ENCODE results near the gene ACKR4.
"Not testable (repeated sequence)": the region's sequence is repeated elsewhere in the genome, so short reads cannot be mapped to it uniquely, and the experiment has no call there.

The ACKR4 gene

DNA sequence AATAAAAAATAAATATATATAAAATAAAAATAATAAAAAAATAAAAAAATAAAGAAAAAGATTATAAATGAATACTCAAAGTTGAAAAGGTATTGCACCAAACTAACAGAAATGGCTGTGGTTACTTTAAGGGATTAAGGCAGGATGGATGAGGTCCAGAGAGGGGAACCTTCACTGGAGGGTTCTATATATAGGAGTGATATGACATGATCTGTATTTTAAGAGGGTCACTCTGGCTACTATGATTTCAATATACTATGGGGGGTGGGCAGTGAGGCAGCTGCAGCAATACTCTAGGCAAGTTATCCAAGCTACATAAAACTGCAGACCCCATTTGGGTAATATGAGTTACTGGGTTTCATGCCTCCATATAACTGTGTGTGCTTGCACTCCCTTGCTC is 38.0 kb downstream of the ACKR4 start:
- no peaks in the 10 kb centered on the region for H3K4me1 ChIP-seq
- no peak overlapping the region for H3K27ac ChIP-seq
- H3K36me3 ChIP-seq = peaks cover 9% of the 10 kb centered on the region
- no peaks in the 10 kb centered on the region for H4K20me1 ChIP-seq
- H3K4me2 ChIP-seq = no peak overlapping the region
- no peak overlapping the region for H3K9ac ChIP-seq
- no peak overlapping the region for H3K4me3 ChIP-seq
- TF ChIP-seq Cebpa-rat (IDR thresholded peaks at IDR 0.05) = no peak
- no peaks in the 10 kb centered on the region for H3K9me3 ChIP-seq
- no peaks in the 10 kb centered on the region for H3K27me3 ChIP-seq

DNA sequence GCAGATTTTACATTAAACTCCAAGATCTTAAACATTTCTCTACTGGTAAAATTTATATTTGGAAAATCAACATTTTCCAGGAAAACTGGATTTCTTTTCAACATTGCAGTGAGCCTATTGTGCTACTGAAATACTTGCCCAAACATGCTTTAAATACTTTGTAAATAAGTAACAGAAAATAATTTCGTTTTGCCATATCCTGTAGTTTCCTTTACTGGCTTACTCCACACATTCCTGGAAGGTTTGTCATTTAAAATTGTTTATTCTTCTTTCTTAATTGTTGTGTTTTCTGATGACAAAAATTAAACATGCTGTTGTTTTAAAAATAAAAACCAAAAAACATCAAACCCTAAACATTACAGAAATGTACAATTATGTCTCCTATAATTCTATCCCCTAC is 40.5 kb downstream of the ACKR4 start:
- H3K27me3 ChIP-seq = no peaks in the 10 kb centered on the region
- no peak overlapping the region for H3K4me2 ChIP-seq
- H3K9ac ChIP-seq = no peak overlapping the region
- no peak overlapping the region for H3K27ac ChIP-seq
- peaks cover 15% of the 10 kb centered on the region for H3K36me3 ChIP-seq
- 0 out of 2 replicates have a peak, but pooled peaks cover 3% of the 10 kb centered on the region for H4K20me1 ChIP-seq
- no peaks in the 10 kb centered on the region for H3K9me3 ChIP-seq
- H3K4me1 ChIP-seq = no peaks in the 10 kb centered on the region
- no peak overlapping the region for H3K4me3 ChIP-seq
- TF ChIP-seq Cebpa-rat (IDR thresholded peaks at IDR 0.05) = no peak

DNA sequence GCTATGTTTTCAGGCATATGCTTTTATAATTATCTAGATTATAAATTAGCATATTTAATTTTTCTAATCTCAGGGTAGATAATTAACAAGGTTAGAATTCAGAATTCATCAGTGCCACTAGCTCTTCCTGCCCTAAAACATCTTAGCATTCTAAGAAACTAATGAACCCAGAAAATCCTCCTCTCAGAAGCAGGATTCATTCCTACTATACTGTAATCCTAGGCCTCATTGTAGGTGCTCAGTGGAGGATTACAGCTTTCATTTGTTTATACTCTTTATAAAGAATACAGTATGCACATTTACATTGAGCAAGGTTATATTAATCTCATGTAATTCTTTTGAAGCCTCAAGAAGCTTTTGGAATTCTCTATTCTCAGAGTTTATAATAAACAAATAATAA is 41.6 kb downstream of the ACKR4 start:
- peaks cover 15% of the 10 kb centered on the region for H3K36me3 ChIP-seq
- H3K4me2 ChIP-seq = no peak overlapping the region
- H3K9me3 ChIP-seq = no peaks in the 10 kb centered on the region
- H4K20me1 ChIP-seq = 0 out of 2 replicates have a peak, but pooled peaks cover 5% of the 10 kb centered on the region
- H3K4me3 ChIP-seq = no peak overlapping the region
- no peak for TF ChIP-seq Cebpa-rat (IDR thresholded peaks at IDR 0.05)
- H3K4me1 ChIP-seq = no peaks in the 10 kb centered on the region
- H3K27ac ChIP-seq = no peak overlapping the region
- H3K9ac ChIP-seq = no peak overlapping the region
- H3K27me3 ChIP-seq = no peaks in the 10 kb centered on the region

DNA sequence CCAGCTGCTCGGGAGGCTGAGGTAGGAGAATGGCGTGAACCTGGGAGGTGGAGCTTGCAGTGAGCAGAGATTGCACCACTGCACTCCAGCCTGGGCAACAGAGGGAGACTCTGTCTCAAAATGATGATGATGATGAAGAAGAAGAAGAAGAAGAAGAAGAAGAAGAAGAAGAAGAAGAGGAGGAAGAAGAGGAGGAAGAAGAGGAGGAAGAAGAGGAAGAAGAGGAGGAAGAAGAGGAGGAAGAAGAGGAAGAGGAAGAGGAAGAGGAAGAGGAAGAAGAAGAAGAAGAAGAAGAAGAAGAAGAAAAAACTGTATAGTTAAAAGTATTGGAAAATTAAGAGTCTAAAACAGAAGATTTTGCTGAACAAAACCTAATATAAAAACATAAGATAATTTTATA is 44.4 kb downstream of the ACKR4 start:
- H3K9me3 ChIP-seq, H3K27me3 ChIP-seq, H3K9ac ChIP-seq, H3K4me2 ChIP-seq, H3K4me1 ChIP-seq, H3K27ac ChIP-seq, H4K20me1 ChIP-seq, H3K4me3 ChIP-seq: not testable (repeated sequence)
- H3K36me3 ChIP-seq = peaks cover 15% of the 10 kb centered on the region

DNA sequence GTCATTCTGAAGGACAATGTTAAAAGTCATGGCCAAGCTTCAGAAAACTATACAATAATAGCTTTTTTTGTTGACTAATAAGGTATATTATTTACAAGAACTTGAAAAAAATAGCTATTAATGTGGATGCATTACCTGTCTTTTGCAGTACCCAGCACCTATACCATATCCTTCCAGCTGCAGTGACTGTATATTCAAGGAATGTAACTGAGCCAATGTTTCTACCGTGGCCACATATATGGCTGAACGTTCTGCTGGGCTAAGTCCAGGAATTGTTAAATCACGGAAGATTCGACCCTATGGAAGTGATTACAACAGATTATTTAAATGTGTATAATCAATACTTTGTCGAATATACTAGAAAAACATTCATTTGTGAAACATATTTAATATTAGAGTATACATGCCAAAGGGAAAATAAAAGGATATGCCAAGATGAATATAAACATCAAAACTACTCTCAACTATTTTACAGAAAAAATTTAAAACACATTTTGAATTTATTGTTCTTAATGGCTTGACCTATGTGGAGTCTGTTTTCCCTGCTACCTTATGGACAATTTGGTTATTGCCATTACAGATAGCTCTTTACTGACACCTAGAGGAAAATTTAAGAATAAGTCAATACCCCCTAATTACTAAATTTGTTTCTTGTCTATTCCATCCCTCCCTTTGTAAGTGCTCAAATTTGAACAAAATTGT is 44.9 kb downstream of the ACKR4 start:
- H3K4me3 ChIP-seq = no peak overlapping the region
- H3K27ac ChIP-seq = no peak overlapping the region
- H3K4me1 ChIP-seq = no peaks in the 10 kb centered on the region
- H3K9ac ChIP-seq = no peak overlapping the region
- no peaks in the 10 kb centered on the region for H3K27me3 ChIP-seq
- H3K4me2 ChIP-seq = no peak overlapping the region
- no peaks in the 10 kb centered on the region for H3K9me3 ChIP-seq
- TF ChIP-seq Cebpa-rat (IDR thresholded peaks at IDR 0.05) = no peak
- H4K20me1 ChIP-seq = 0 out of 2 replicates have a peak, but pooled peaks cover 5% of the 10 kb centered on the region
- peaks cover 15% of the 10 kb centered on the region for H3K36me3 ChIP-seq

DNA sequence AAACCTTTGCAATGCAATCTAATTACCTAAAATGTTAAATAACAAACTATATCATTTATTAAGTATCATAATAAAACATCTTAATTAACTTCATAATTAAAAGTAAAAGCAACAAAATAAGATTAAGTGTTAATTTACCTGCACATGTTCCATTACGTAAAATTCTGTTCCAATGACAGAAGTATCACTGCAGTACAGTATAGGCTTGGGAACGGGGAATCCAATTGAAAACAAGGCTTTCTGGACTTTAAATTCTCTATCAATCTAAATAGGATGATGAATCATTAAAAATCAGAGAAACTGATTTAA is 45.4 kb downstream of the ACKR4 start:
- Histone ChIP-seq H3K36me3 (peaks cover 15% of the 10 kb centered on the region), H4K20me1 (0 out of 2 replicates have a peak, but pooled peaks cover 5% of the 10 kb centered on the region), H3K9me3 (no peaks in the 10 kb centered on the region), H3K9ac (no peak overlapping the region), H3K4me3 (no peak overlapping the region), H3K4me1 (no peaks in the 10 kb centered on the region), H3K27ac (no peak overlapping the region), H3K4me2 (no peak overlapping the region), H3K27me3 (no peaks in the 10 kb centered on the region)
- TF ChIP-seq Cebpa-rat (IDR thresholded peaks at IDR 0.05) = no peak

DNA sequence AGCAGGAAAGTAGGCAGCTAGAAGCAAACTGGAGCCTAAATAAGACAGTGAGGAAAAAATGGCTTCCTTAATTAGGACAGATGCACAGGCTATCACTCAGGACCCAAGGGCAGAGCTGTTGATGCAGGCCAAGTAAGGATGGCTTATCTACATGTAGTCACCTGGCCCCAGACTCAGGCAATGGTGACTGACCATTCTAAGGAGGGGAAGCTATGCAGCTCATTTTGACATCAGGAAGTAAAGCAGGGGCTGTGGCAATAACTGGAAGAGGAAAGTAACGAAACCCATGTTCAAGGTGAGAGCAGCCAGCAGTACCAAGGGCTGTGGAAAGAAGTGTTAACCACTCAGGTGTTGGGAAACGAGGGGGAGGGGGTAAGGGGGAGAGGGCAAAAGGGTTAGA is 46.3 kb downstream of the ACKR4 start:
- no peaks in the 10 kb centered on the region for H3K9me3 ChIP-seq
- peaks cover 15% of the 10 kb centered on the region for H3K36me3 ChIP-seq
- H3K4me3 ChIP-seq = no peak overlapping the region
- no peak overlapping the region for H3K9ac ChIP-seq
- H3K27me3 ChIP-seq = no peaks in the 10 kb centered on the region
- no peak overlapping the region for H3K27ac ChIP-seq
- H3K4me1 ChIP-seq = no peaks in the 10 kb centered on the region
- H3K4me2 ChIP-seq = no peak overlapping the region
- H4K20me1 ChIP-seq = 0 out of 2 replicates have a peak, but pooled peaks cover 5% of the 10 kb centered on the region
- TF ChIP-seq Cebpa-rat (IDR thresholded peaks at IDR 0.05) = no peak

DNA sequence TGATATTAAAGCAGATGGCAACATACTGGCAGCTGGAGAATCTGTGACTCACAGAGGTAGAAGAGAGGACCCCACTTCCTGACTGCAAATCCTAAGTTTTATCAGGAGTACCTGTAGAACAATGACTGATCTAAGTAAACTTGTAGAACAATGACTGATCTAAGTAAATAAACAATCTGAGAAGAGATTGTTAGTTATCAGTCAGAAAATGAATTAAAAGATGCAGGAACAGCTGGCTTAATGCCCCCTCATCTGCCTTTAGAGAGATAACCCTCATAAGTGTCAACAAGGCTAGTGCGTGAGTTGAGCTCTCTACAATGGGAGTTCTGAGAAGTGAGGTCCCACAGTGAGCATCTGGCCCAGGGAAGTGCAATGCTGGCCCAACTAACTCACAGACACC is 48.0 kb downstream of the ACKR4 start:
- Histone ChIP-seq H3K9me3 (no peaks in the 10 kb centered on the region), H3K27me3 (no peaks in the 10 kb centered on the region), H3K9ac (no peak overlapping the region), H3K36me3 (0 out of 2 replicates have a peak, but pooled peaks cover 6% of the 10 kb centered on the region), H3K4me1 (no peaks in the 10 kb centered on the region), H3K4me2 (no peak overlapping the region), H3K4me3 (no peak overlapping the region), H4K20me1 (0 out of 2 replicates have a peak, but pooled peaks cover 5% of the 10 kb centered on the region), H3K27ac (no peak overlapping the region)
- TF ChIP-seq Cebpa-rat (IDR thresholded peaks at IDR 0.05) = no peak

DNA sequence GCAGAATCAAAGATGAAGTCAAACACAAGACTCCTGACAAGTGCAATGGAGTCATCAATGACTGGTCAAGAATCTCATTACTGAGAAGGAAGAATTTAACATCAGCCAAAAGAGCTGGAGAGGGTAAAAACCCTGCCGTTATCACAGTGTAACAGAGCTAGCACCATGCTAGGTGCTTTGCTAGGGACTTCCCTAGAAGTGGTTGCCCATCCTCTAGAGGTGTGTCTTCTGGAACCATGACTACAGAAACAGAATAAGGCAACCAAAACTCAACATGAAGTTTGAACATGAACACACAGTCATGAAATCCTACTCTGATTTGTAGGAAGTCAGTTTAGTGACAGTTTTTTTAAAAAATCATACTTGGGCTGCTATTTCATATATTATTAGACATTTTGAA is 53.1 kb downstream of the ACKR4 start:
- Histone ChIP-seq H3K9ac (no peak overlapping the region), H3K4me2 (no peak overlapping the region), H3K27ac (no peak overlapping the region), H3K4me3 (no peak overlapping the region), H3K9me3 (no peaks in the 10 kb centered on the region), H3K36me3 (no peaks in the 10 kb centered on the region), H3K27me3 (no peaks in the 10 kb centered on the region), H4K20me1 (no peaks in the 10 kb centered on the region), H3K4me1 (no peaks in the 10 kb centered on the region)
- TF ChIP-seq Cebpa-rat (IDR thresholded peaks at IDR 0.05) = no peak

All from BLaER1 (cell line).